Liver (tissue), 9 donors: Measurements from ENCODE around the gene OPN1LW. TPM values are rescaled to one million over a fixed set of nuclear protein-coding genes. Genes with fewer than 3 reads are reported as not detected.

Experiments
- DNase-seq: peaks from one replicate; pipeline ENCODE4 v3.0.0-alpha.2; 2017; ENCODE audit warnings: low spot score
- H3K27ac ChIP-seq, 2 donors: one replicate each; pipeline ENCODE4 v1.7.0; 2013; ENCODE audit warnings: inconsistent platforms in 2 of 2, low read length in 2 of 2, control low read depth in 1 of 2, low read depth in 1 of 2, mild to moderate bottlenecking in 1 of 2
- H3K27me3 ChIP-seq, 4 donors: one replicate each; pipeline versions ENCODE4 v1.6.1 to v1.7.0; 2013; ENCODE audit warnings: low read length in 3 of 4, inconsistent platforms in 1 of 4, mild to moderate bottlenecking in 1 of 4, moderate library complexity in 1 of 4; ENCODE audit not compliant: control insufficient read depth in 4 of 4, insufficient read depth in 4 of 4
- H3K36me3 ChIP-seq, 4 donors: one replicate each; pipeline versions ENCODE4 v1.6.1 to v1.7.0; 2013; ENCODE audit warnings: low read length in 3 of 4, mild to moderate bottlenecking in 3 of 4, low read depth in 1 of 4, moderate library complexity in 1 of 4; ENCODE audit not compliant: control insufficient read depth in 4 of 4, insufficient read depth in 3 of 4
- H3K4me1 ChIP-seq, 4 donors: one replicate each; pipeline versions ENCODE4 v1.6.1 to v1.7.0; 2013; ENCODE audit warnings: low read length in 3 of 4, mild to moderate bottlenecking in 3 of 4, moderate library complexity in 1 of 4; ENCODE audit not compliant: control insufficient read depth in 4 of 4, insufficient read depth in 4 of 4
- H3K4me3 ChIP-seq, 3 donors: one replicate each; pipeline versions ENCODE4 v1.6.1 to v1.7.0; 2013; ENCODE audit warnings: low read length in 3 of 3, control low read depth in 1 of 3, low read depth in 1 of 3, mild to moderate bottlenecking in 1 of 3
- H3K9ac ChIP-seq, 2 donors: one replicate each; pipeline ENCODE4 v1.7.0; 2013; ENCODE audit warnings: low read length in 2 of 2, mild to moderate bottlenecking in 2 of 2, moderate library complexity in 2 of 2, control low read depth in 1 of 2, low read depth in 1 of 2
- H3K9me3 ChIP-seq, 4 donors: one replicate each; pipeline versions ENCODE4 v1.6.1 to v1.7.0; 2013; ENCODE audit warnings: low read length in 3 of 4; ENCODE audit not compliant: control insufficient read depth in 4 of 4
- ATF3 ChIP-seq: IDR thresholded peaks from 2 replicates; pipeline ENCODE4 v1.6.1; 2016; ENCODE audit warnings: antibody characterized with exemption
- CTCF ChIP-seq: fragments of 150-350 bp; IDR thresholded peaks from 2 replicates; pipeline ENCODE4 v1.5.1; 2017; ENCODE audit warnings: improper control_type of control experiment, low read depth, low read length; ENCODE audit not compliant: missing input control
- EGR1 ChIP-seq, 2 donors: IDR thresholded peaks; 2 replicates each; pipeline ENCODE4 v1.6.1; 2016 to 2018; ENCODE audit warnings: antibody characterized with exemption in 2 of 2, low read depth in 2 of 2
- GABPA ChIP-seq, 2 donors: IDR thresholded peaks in 1 of 2; conservative IDR thresholded peaks in 1 of 2; 2 replicates each; pipeline ENCODE4 v1.6.1; 2016; ENCODE audit warnings: antibody characterized with exemption in 2 of 2, mild to moderate bottlenecking in 1 of 2, moderate library complexity in 1 of 2
- HNF4A ChIP-seq, 2 donors: conservative IDR thresholded peaks; 2 replicates each; pipeline ENCODE4 v1.6.1; 2016; ENCODE audit warnings: antibody characterized with exemption in 2 of 2, mild to moderate bottlenecking in 2 of 2
- MAX ChIP-seq: IDR thresholded peaks from 2 replicates; pipeline ENCODE4 v1.6.1; 2016; ENCODE audit warnings: antibody characterized with exemption
- NR2F2 ChIP-seq: IDR thresholded peaks from 2 replicates; pipeline ENCODE4 v1.6.1; 2016; ENCODE audit warnings: antibody characterized with exemption
- RAD21 ChIP-seq, 2 donors: IDR thresholded peaks; 2 replicates each; pipeline ENCODE4 v1.6.1; 2016; ENCODE audit warnings: antibody characterized with exemption in 2 of 2, mild to moderate bottlenecking in 2 of 2
- REST ChIP-seq: IDR thresholded peaks from 2 replicates; pipeline ENCODE4 v1.6.1; 2016; ENCODE audit warnings: antibody characterized with exemption, mild to moderate bottlenecking
- SP1 ChIP-seq: IDR thresholded peaks from 2 replicates; pipeline ENCODE4 v1.6.1; 2018; ENCODE audit warnings: antibody characterized with exemption, mild to moderate bottlenecking
- TAF1 ChIP-seq: conservative IDR thresholded peaks from 2 replicates; pipeline ENCODE4 v1.6.1; 2016; ENCODE audit warnings: antibody characterized with exemption, mild to moderate bottlenecking
- WGBS: extraction: QIAGEN DNeasy Blood & Tissue Kit; methylation state at CpG from one replicate; pipeline ENCODE4 v1.1.7; 2013; 5-methylcytosine and 5-hydroxymethylcytosine counted together
- polyA plus RNA-seq, 2 donors: library from polyadenylated mRNA; stranded (reverse) in 1 of 2; unstranded in 1 of 2; fragments of 200-250 nt in 1 of 2; fragments of >200 nt in 1 of 2; fragmentation: Nextera tagmentation in 1 of 2; extraction: Ambion mirVana in 1 of 2; gene quantifications; one replicate each; pipeline versions ENCODE4 v1.2.1 to v1.2.3, GENCODE V29; 2013 to 2015
- total RNA-seq, 2 donors: library from RNA; depleted of rRNA; stranded (reverse); fragments of >200 nt; gene quantifications; one replicate each; pipeline ENCODE4 v1.2.3, GENCODE V29; 2014
- donor health status: healthy.
- donor health status: healthy.
- donor health status: healthy.
- donor health status: healthy.
- donor health status: healthy.

OPN1LW gene
- total and polyA plus RNA-seq, 4 donors, result not detected

- peak within 1 kb of the TSS; percentile 64 to 91 (median 72) for H3K4me3 ChIP-seq
- H3K4me1 ChIP-seq, result peaks cover 0 to 30% (median 24%) of the 10 kb centered on the region in 4 donors
- peak; percentile 87 for DNase-seq
- 3% methylated on average over 63 of the region's 75 CpGs for WGBS
- H3K9me3 ChIP-seq, result no peaks in the 10 kb centered on the region
- no peaks in the 10 kb centered on the region for H3K36me3 ChIP-seq
- H3K27ac ChIP-seq, result peak within 1 kb of the TSS; percentile 72 to 78
- H3K9ac ChIP-seq, result peak within 1 kb of the TSS; percentile 5 to 55
- H3K27me3 ChIP-seq, result no peaks in the 10 kb centered on the region
- TF ChIP-seq GABPA (IDR thresholded peaks at IDR 0.05 in 1 of 2, conservative IDR thresholded peaks at IDR 0.05 in 1 of 2) (no peak), SP1 (peak; percentile 58), REST (no peak)
Measured at GRCh38 chrX:154097589-154098541, 46.2 kb upstream of the OPN1LW start, which contains the start of gene MECP2. TSS of gene MECP2 (minus strand) at chrX:154097717.

GRCh38 chrX:154098551-154098950, 45.5 kb upstream of the OPN1LW start:
- peaks cover 0 to 29% (median 22%) of the 10 kb centered on the region in 4 donors for H3K4me1 ChIP-seq
- TF ChIP-seq MAX (no peak), HNF4A (conservative IDR thresholded peaks at IDR 0.05) (no peak)
- H3K27ac ChIP-seq, result peak overlapping the region; percentile 54 to 67
- no peak overlapping the region for H3K4me3 ChIP-seq
- H3K27me3 ChIP-seq, result no peaks in the 10 kb centered on the region
- no peaks in the 10 kb centered on the region for H3K36me3 ChIP-seq
- 31% methylated on average over 2 of the region's 2 CpGs for WGBS
- no peak for DNase-seq
- H3K9ac ChIP-seq, result no peak overlapping the region
- no peaks in the 10 kb centered on the region for H3K9me3 ChIP-seq

- 70% methylated on average over 6 of the region's 6 CpGs for WGBS
- Histone ChIP-seq H3K36me3 (no peaks in the 10 kb centered on the region), H3K4me3 (no peak overlapping the region), H3K9ac (no peak overlapping the region), H3K9me3 (peaks cover 0 to 5% (median 0%) of the 10 kb centered on the region in 4 donors), H3K27ac (no peak overlapping the region), H3K4me1 (no peaks in the 10 kb centered on the region), H3K27me3 (no peaks in the 10 kb centered on the region)
- TF ChIP-seq RAD21 (IDR thresholded peaks at IDR 0.05) (no peak), SP1 (no peak), MAX (no peak), REST (no peak), EGR1 (IDR thresholded peaks at IDR 0.05; ENCODE audit: low read depth in 2 of 2) (no peak), ATF3 (no peak), TAF1 (no peak), NR2F2 (no peak), CTCF (no peak)
- DNase-seq, result no peak
Measured at GRCh38 chrX:154113729-154114128, 30.3 kb upstream of the OPN1LW start.
